IMR-90 (cell line): ENCODE data around the gene DOLPP1. TPM values are rescaled to one million over a fixed set of nuclear protein-coding genes. Genes with fewer than 3 reads are reported as not detected.

Experiments
- ATAC-seq: fragments of 200-7000 bp; cut with Tn5 transposase; 2 replicates; pipeline ENCODE4 v1.9.1; 2020; ENCODE audit warnings: low read depth, mild to moderate bottlenecking, moderate library complexity
- BruUV-seq: library from RNA; stranded (reverse); fragments of 400-500 nt; replicated peaks from 2 replicates; lab custom pipeline; 2021; lab: Mats Ljungman, UMichigan
- CTCF ChIA-PET: fragments of 300-600 bp; formaldehyde crosslinking; extraction: SDS; loops from one replicate; lab custom pipeline; 2021; ENCODE audit warnings: antibody characterized with exemption; lab: Yijun Ruan, JAX
- POLR2A ChIA-PET: fragments of 300-600 bp; sonication (Branson Sonifier 250); formaldehyde crosslinking; loops from one replicate; lab custom pipeline; 2022; ENCODE audit warnings: antibody characterized with exemption; ENCODE audit not compliant: unreplicated experiment; lab: Charles Lee
- DNase-seq: peaks from one replicate; pipeline ENCODE4 v3.0.0; 2013
- H2AFZ ChIP-seq: replicated peaks from 2 replicates; pipeline ENCODE3; 2013; ENCODE audit warnings: low read length, mild to moderate bottlenecking; ENCODE audit not compliant: poor library complexity
- H2AK5ac ChIP-seq: 2 replicates; pipeline ENCODE4 v1.6.1; 2013; ENCODE audit warnings: low read depth, low read length, inconsistent platforms
- H2AK9ac ChIP-seq: replicated peaks from 2 replicates; pipeline ENCODE3; 2013; ENCODE audit warnings: mild to moderate bottlenecking, low read depth, low read length, moderate library complexity; ENCODE audit not compliant: poor library complexity
- H2BK120ac ChIP-seq: 2 replicates; pipeline ENCODE4 v1.6.1; 2013; ENCODE audit warnings: low read depth, low read length, inconsistent platforms
- H2BK15ac ChIP-seq: 3 replicates; pipeline ENCODE4 v1.6.1; 2013; ENCODE audit warnings: low read depth, low read length, inconsistent platforms
- H2BK20ac ChIP-seq: 2 replicates; pipeline ENCODE4 v1.6.1; 2013; ENCODE audit warnings: low read depth, mild to moderate bottlenecking, inconsistent platforms, low read length, moderate library complexity
- H2BK5ac ChIP-seq: 2 replicates; pipeline ENCODE4 v1.6.1; 2013; ENCODE audit warnings: mild to moderate bottlenecking, low read depth, low read length, inconsistent platforms; ENCODE audit not compliant: poor library complexity, severe bottlenecking
- H3K14ac ChIP-seq: replicated peaks from 2 replicates; pipeline ENCODE4 v1.6.1; 2013; ENCODE audit warnings: low read depth, low read length, inconsistent platforms
- H3K18ac ChIP-seq: 2 replicates; pipeline ENCODE4 v1.6.1; 2013; ENCODE audit warnings: low read depth, low read length, control low read depth
- H3K23ac ChIP-seq: 2 replicates; pipeline ENCODE4 v1.6.1; 2013; ENCODE audit warnings: low read depth, low read length, inconsistent platforms
- H3K27ac ChIP-seq: 2 replicates; pipeline ENCODE4 v1.5.1; 2013; ENCODE audit warnings: mild to moderate bottlenecking, control low read depth, low read length; ENCODE audit not compliant: insufficient read depth
- H3K27me3 ChIP-seq: 2 replicates; pipeline ENCODE4 v1.6.1; 2013; ENCODE audit warnings: low read length; ENCODE audit not compliant: control insufficient read depth, insufficient read depth
- H3K36me3 ChIP-seq: 2 replicates; pipeline ENCODE4 v1.6.1; 2013; ENCODE audit warnings: low read length, mixed read lengths; ENCODE audit not compliant: control insufficient read depth, insufficient read depth
- H3K4ac ChIP-seq: 2 replicates; pipeline ENCODE4 v1.6.1; 2013; ENCODE audit warnings: low read depth, low read length, inconsistent platforms
- H3K4me1 ChIP-seq: 2 replicates; pipeline ENCODE4 v1.6.1; 2013; ENCODE audit warnings: low read length, mixed read lengths; ENCODE audit not compliant: control insufficient read depth, insufficient read depth
- H3K4me2 ChIP-seq: 2 replicates; pipeline ENCODE4 v1.6.1; 2013; ENCODE audit warnings: low read depth, mild to moderate bottlenecking, control low read depth, low read length, moderate library complexity
- H3K4me3 ChIP-seq: 2 replicates; pipeline ENCODE4 v1.5.1; 2013; ENCODE audit warnings: low read depth, mild to moderate bottlenecking, control low read depth, low read length, moderate library complexity; ENCODE audit not compliant: insufficient read depth
- H3K56ac ChIP-seq: 2 replicates; pipeline ENCODE4 v1.6.1; 2013; ENCODE audit warnings: low read length, inconsistent platforms; ENCODE audit not compliant: insufficient read depth; ENCODE audit errors: extremely low read depth
- H3K79me1 ChIP-seq, 2 experiments: 2 replicates each; pipeline ENCODE4 v1.6.1; 2013; ENCODE audit warnings: low read length in 2 of 2, inconsistent platforms in 1 of 2, low read depth in 1 of 2
- H3K9ac ChIP-seq: 2 replicates; pipeline ENCODE4 v1.6.1; 2013; ENCODE audit warnings: low read depth, low read length, control low read depth
- H3K9me1 ChIP-seq: 2 replicates; pipeline ENCODE4 v1.6.1; 2013; ENCODE audit warnings: low read length, inconsistent platforms; ENCODE audit not compliant: insufficient read depth
- H3K9me3 ChIP-seq: 2 replicates; pipeline ENCODE4 v1.6.1; 2013; ENCODE audit warnings: low read length; ENCODE audit not compliant: control insufficient read depth, insufficient read depth
- H4K20me1 ChIP-seq: 2 replicates; pipeline ENCODE4 v1.6.1; 2013; ENCODE audit warnings: low read length, inconsistent platforms; ENCODE audit not compliant: insufficient read depth
- H4K5ac ChIP-seq: 2 replicates; pipeline ENCODE4 v1.6.1; 2013; ENCODE audit warnings: mild to moderate bottlenecking, low read depth, low read length, control low read depth
- H4K8ac ChIP-seq, 2 experiments: 2 replicates each; pipeline ENCODE4 v1.6.1; 2013; ENCODE audit warnings: low read depth in 2 of 2, low read length in 2 of 2, control low read depth in 1 of 2, inconsistent platforms in 1 of 2
- H4K91ac ChIP-seq: 2 replicates; pipeline ENCODE4 v1.6.1; 2013; ENCODE audit warnings: low read depth, low read length, inconsistent platforms; ENCODE audit not compliant: insufficient read depth
- BHLHE40 ChIP-seq: fragments of 150-350 bp; IDR thresholded peaks from 2 replicates; pipeline ENCODE4 v1.6.1; 2016; ENCODE audit warnings: mild to moderate bottlenecking, low read depth, low read length
- CEBPB ChIP-seq: IDR thresholded peaks from 2 replicates; pipeline ENCODE4 v1.6.1; 2012; ENCODE audit warnings: low read depth, low read length, improper control_type of control experiment
- CHD1 ChIP-seq: IDR thresholded peaks from 2 replicates; pipeline ENCODE4 v1.6.1; 2012; ENCODE audit warnings: low read depth, low read length, improper control_type of control experiment
- CTCF ChIP-seq: conservative IDR thresholded peaks from 2 replicates; pipeline ENCODE4 v1.5.1; 2012; ENCODE audit warnings: mild to moderate bottlenecking, low read depth, low read length, improper control_type of control experiment
- ELK1 ChIP-seq: fragments of 150-350 bp; IDR thresholded peaks from 2 replicates; pipeline ENCODE4 v1.6.1; 2016; ENCODE audit warnings: low read depth, mild to moderate bottlenecking, low read length, moderate library complexity, borderline replicate concordance
- FOS ChIP-seq: fragments of 150-350 bp; IDR thresholded peaks from 2 replicates; pipeline ENCODE4 v1.6.1; 2016; ENCODE audit warnings: low read depth, low read length
- MAFK ChIP-seq: IDR thresholded peaks from 2 replicates; pipeline ENCODE4 v1.6.1; 2012; ENCODE audit warnings: low read depth, low read length, improper control_type of control experiment
- MXI1 ChIP-seq: IDR thresholded peaks from 2 replicates; pipeline ENCODE4 v1.6.1; 2012; ENCODE audit warnings: low read depth, mild to moderate bottlenecking, low read length, moderate library complexity, borderline replicate concordance
- NFE2L2 ChIP-seq: fragments of 150-350 bp; IDR thresholded peaks from 2 replicates; pipeline ENCODE4 v1.6.1; 2016; ENCODE audit warnings: low read depth, mild to moderate bottlenecking, low read length
- POLR2A ChIP-seq: IDR thresholded peaks from 2 replicates; pipeline ENCODE4 v1.6.1; 2012; ENCODE audit warnings: mild to moderate bottlenecking, low read depth, low read length
- RAD21 ChIP-seq: IDR thresholded peaks from 2 replicates; pipeline ENCODE4 v1.6.1; 2012; ENCODE audit warnings: low read length, improper control_type of control experiment
- RCOR1 ChIP-seq: IDR thresholded peaks from 2 replicates; pipeline ENCODE4 v1.6.1; 2012; ENCODE audit warnings: mild to moderate bottlenecking, low read length, improper control_type of control experiment; ENCODE audit not compliant: insufficient replicate concordance
- RFX5 ChIP-seq: IDR thresholded peaks from 2 replicates; pipeline ENCODE4 v1.8.0; 2012; ENCODE audit warnings: low read depth, mild to moderate bottlenecking, low read length, moderate library complexity
- SMC3 ChIP-seq: fragments of 150-350 bp; IDR thresholded peaks from 2 replicates; pipeline ENCODE4 v1.6.1; 2016; ENCODE audit warnings: low read depth, mild to moderate bottlenecking, antibody characterized with exemption, low read length, moderate library complexity
- USF2 ChIP-seq: fragments of 150-350 bp; IDR thresholded peaks from 2 replicates; pipeline ENCODE4 v1.6.1; 2017; ENCODE audit warnings: mild to moderate bottlenecking, antibody characterized with exemption, low read length, low read depth
- WGBS, 2 experiments: methylation state at CpG; one replicate each; pipeline versions ENCODE4 v1.1.5 to v1.1.7; 2013; ENCODE audit warnings: missing lambda C conversion rate in 2 of 2; ENCODE audit not compliant: insufficient read length in 1 of 2; ENCODE audit errors: extremely low coverage in 2 of 2; 5-methylcytosine and 5-hydroxymethylcytosine counted together
- dilution Hi-C: fragments of 300-500 bp; cut with HindIII; formaldehyde crosslinking; loops from one replicate; pipeline ENCODE4 v1.14.3; 2018; ENCODE audit warnings: low sequenced_read_pairs; ENCODE audit not compliant: unreplicated experiment
- in situ Hi-C: fragments of 300-500 bp; cut with MboI; formaldehyde crosslinking; loops from 3 replicates; pipeline ENCODE4 v1.14.3; 2019; ENCODE audit warnings: low sequenced_read_pairs, inconsistent platforms, mixed read lengths
- intact Hi-C: fragments of 100-400 bp; cut with micrococcal nuclease; formaldehyde crosslinking; loops from 2 replicates; pipeline ENCODE4 v1.10.0; 2022
- polyA plus RNA-seq, 3 experiments: library from polyadenylated mRNA; depleted of rRNA; stranded (reverse); fragments of >200 nt; gene quantifications; 2 replicates each; pipeline ENCODE4 v1.2.3, GENCODE V29; 2012; ENCODE audit warnings: low replicate concordance in 1 of 3
- total RNA-seq: library from RNA; depleted of rRNA; stranded (reverse); fragments of >200 nt; gene quantifications from 2 replicates; pipeline ENCODE4 v1.2.3, GENCODE V29; 2012

Gene DOLPP1
- total and polyA plus RNA-seq, 2 of the 4 experiments (the other 2 are of a cell fraction), result 7.0 to 16.5 TPM

- WGBS, 2 experiments, result 100% methylated on average over 3 of the region's 17 CpGs; no CpG with 5 or more reads in 1 of the 2 experiments
- Histone ChIP-seq H2AK5ac (0 out of 2 replicates have a peak overlapping the region, but pooled peaks have one; percentile 40), H3K18ac (no peak overlapping the region), H3K4me1 (peaks cover 7% of the 10 kb centered on the region), H3K9ac (no peak overlapping the region), H3K9me1 (0 out of 2 replicates have a peak, but pooled peaks cover 3% of the 10 kb centered on the region), H3K4ac (no peak overlapping the region), H4K91ac (no peak overlapping the region), H4K20me1 (peaks cover 4% of the 10 kb centered on the region), H2BK5ac (no peak overlapping the region), H2AFZ (no peak overlapping the region), H3K27ac (no peak overlapping the region), H2AK9ac (no peak overlapping the region), H3K23ac (no peak overlapping the region; the same call in 1 of the 2 replicates), H3K9me3 (no peaks in the 10 kb centered on the region), H3K27me3 (no peaks in the 10 kb centered on the region), H2BK15ac (no peak overlapping the region), H3K14ac (no peak overlapping the region), H2BK120ac (no peak overlapping the region), H4K8ac (no peak overlapping the region), H3K4me3 (no peak overlapping the region), H2BK20ac (no peak overlapping the region), H3K36me3 (peaks cover under 1% of the 10 kb centered on the region; the same call in 1 of the 2 replicates), H3K56ac (no peak overlapping the region), H3K4me2 (no peak overlapping the region), H3K79me1 (peaks cover 31 to 72% of the 10 kb centered on the region in 2 experiments; a peak in 3 of 4 replicates), H4K5ac (no peak overlapping the region)
- CTCF ChIA-PET, result interaction anchor here (1.2 kb wide), 1 partner anchor 13 kb away, joined by 3 read pairs; no protein-coding TSS in a partner anchor
- intact Hi-C loops (no loop called here), in situ Hi-C loops (no loop called here), dilution Hi-C loops (no loop called here)
- POLR2A ChIA-PET, result no interaction called here
- no peak for DNase-seq
- ATAC-seq, result no peak
- no TSS peak for BruUV-seq
- TF ChIP-seq RCOR1 (no peak), CTCF (no peak), FOS (no peak), ELK1 (no peak), USF2 (no peak), RAD21 (no peak), SMC3 (no peak), CEBPB (no peak), NFE2L2 (no peak), BHLHE40 (no peak), MXI1 (no peak), POLR2A (no peak), MAFK (no peak), CHD1 (no peak), RFX5 (no peak)
Observed at GRCh38 chr9:129113645-129114304, 32.9 kb downstream of the DOLPP1 start.
